NCI-H128 (cell line): ENCODE data around the gene ATOSA.

Source experiments
- DNase-seq: peaks from one replicate; lab custom pipeline; 2025; ENCODE audit not compliant: unreplicated experiment; lab: John Stamatoyannopoulos, UW

The ATOSA gene

GRCh38 chr15:52652286-52652685, 26.9 kb downstream of the ATOSA start:
- no peak for DNase-seq

DNA sequence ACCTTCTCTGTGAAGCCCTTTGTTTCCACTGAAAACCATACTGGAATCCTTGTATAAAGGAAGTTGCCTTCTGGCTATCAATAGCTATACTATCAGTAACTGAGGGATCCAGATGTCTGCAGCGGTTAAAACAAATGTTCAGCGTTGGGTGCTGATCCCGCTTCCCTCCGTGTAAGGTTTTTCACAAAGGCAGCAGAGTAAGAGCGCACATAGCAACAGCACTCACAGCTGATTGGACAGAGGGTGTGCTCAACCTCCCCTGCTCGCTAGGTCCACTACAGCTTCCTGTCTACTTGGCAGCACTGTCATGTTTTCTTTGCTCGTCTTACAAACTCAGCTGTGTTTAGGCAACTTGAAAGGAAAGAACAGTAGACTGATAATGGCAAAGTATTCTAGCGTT, 27.3 kb downstream of the ATOSA start:
- DNase-seq, result no peak

DNA sequence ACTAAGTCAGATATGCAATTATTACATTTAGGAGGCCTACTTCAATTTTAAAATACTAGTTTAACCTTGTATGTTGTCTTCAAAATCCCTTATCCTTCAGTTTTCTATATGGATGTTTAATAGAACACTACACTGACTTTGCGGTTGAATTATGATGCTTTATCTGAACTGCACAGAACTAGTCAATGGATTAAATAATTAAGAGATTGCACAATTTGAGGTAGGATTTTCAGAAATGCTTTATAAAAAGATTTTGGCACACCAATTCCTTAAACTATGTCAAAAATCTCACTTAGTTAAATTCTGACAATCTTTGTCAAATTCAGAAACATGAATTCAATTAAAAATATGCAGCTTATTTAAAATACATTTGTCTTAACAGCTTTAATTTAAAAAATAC, 28.1 kb downstream of the ATOSA start:
- DNase-seq, result no peak

DNA sequence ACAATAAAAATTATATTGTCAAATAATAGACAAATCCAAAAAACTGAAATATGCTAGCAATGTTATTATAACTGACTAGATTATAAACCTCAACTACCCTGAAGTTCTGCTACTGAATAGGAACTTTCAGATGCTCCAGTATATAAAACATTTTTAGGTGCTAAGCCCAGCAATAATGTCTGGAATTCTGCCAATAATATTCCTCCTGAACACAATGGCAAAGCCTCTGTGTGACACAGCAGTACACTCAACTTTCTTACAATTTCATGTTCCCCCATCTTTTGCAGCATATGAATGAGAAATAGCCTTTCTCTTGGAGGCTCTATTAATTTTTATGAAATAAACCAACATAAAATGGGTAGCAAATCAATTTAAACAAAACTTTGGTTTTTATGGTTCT, 29.5 kb downstream of the ATOSA start:
- no peak for DNase-seq

- no peak for DNase-seq
Measured at GRCh38 chr15:52645916-52646315, 33.3 kb downstream of the ATOSA start.

DNA sequence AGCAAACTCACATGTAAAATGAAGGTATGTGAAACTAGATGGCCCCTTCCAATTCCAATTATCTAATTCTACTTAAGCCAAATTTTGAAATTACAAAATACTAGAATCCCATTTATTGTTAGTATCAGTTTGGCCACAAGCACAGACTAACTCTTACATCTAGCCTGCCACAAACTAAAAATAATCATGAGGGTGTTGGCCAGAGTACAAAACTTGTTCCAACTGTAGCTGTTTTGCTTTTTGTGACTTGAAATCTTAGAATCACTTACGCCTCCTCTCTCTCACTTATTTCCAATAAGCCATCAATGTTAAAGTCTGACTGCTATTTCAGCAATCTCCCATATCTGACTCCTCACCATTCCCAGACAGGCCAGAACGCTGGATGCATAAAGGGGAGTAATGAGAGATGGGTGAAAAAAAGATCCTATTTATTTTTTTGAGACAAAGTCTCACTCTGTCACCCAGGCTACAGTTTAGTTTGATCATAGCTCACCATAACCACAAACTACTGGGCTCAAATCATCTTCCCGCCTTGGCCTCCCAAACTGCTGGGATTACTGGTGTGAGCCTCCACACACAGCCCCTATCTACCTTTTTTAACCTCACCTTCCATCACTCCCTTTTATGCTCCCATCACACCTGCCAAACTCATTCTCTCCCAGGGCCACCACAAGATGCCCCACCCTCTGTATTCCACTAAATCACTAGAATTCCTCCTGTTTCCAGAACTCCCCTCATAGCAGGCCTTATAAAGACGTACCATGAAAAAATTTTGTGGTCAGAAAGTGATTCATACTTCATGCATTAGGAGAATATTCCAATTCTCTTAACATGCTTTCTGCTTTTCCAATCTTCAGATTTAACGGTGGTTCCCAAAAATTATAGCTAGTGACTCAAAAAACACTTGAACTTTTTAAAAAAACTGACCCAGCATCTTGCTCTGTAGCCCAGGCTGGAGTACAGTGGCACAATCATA, 36.5 kb downstream of the ATOSA start:
- DNase-seq, result no peak

DNA sequence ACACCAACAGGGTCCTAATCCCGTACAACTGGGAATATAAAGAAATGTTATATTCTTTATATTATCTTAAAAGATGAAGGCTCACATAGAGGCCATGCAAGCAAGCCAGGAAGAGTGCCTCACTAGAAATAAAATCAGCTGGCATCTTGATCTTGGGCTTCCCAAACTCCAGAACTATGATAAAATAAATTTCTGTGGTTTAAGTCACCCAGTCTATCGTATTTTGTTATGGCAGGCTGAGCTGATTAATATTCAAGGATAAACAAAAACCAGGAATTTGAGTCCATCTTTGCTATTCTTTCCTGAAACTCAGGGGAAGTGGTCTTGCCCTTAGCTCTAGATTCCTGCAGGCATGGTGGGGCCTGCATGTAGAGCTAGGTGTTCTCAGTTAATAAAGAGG, 42.7 kb downstream of the ATOSA start:
- no peak for DNase-seq

- DNase-seq, result no peak
Measured at GRCh38 chr15:52635908-52636307, 43.3 kb downstream of the ATOSA start.
